Fibroblast of skin of right quadriceps (primary cell): ENCODE data around the gene ARHGAP6.
A peak's percentile ranks its signal among the peaks of the same experiment; 100 is the strongest.

Source experiments
- DNase-seq: peaks from one replicate; pipeline ENCODE4 v3.0.0-alpha.2; 2013

The ARHGAP6 gene

GRCh38 chrX:11458170-11458569 lies 207.6 kb downstream of the ARHGAP6 start:
- peak; percentile 22 for DNase-seq

- no peak for DNase-seq
Measured at GRCh38 chrX:11451151-11451550, 214.6 kb downstream of the ARHGAP6 start.

GRCh38 chrX:11450354-11450753 lies 215.4 kb downstream of the ARHGAP6 start:
- no peak for DNase-seq

- no peak for DNase-seq
Measured at GRCh38 chrX:11449613-11450012, 216.1 kb downstream of the ARHGAP6 start.

- peak; percentile 36 for DNase-seq
Measured at GRCh38 chrX:11447418-11447817, 218.3 kb downstream of the ARHGAP6 start.

GRCh38 chrX:11446949-11447348 lies 218.8 kb downstream of the ARHGAP6 start:
- peak; percentile 48 for DNase-seq

GRCh38 chrX:11446336-11446735 lies 219.4 kb downstream of the ARHGAP6 start:
- DNase-seq, result peak; percentile 65

- DNase-seq, result no peak
Measured at GRCh38 chrX:11445540-11445939, 220.2 kb downstream of the ARHGAP6 start.

- DNase-seq, result no peak
Measured at GRCh38 chrX:11444052-11444451, 221.7 kb downstream of the ARHGAP6 start.

GRCh38 chrX:11439846-11440245 lies 225.9 kb downstream of the ARHGAP6 start:
- DNase-seq, result peak; percentile 20

- DNase-seq, result peak; percentile 52
Measured at GRCh38 chrX:11438767-11439166, 227.0 kb downstream of the ARHGAP6 start.

GRCh38 chrX:11438380-11438723 lies 227.4 kb downstream of the ARHGAP6 start:
- DNase-seq, result no peak

GRCh38 chrX:11437642-11438379 lies 227.9 kb downstream of the ARHGAP6 start:
- peak; percentile 83 for DNase-seq

GRCh38 chrX:11435568-11435967 lies 230.2 kb downstream of the ARHGAP6 start:
- peak; percentile 87 for DNase-seq

- DNase-seq, result peak; percentile 29
Measured at GRCh38 chrX:11434607-11435006, 231.1 kb downstream of the ARHGAP6 start.

- DNase-seq, result no peak
Measured at GRCh38 chrX:11431786-11432185, 233.9 kb downstream of the ARHGAP6 start.

- peak; percentile 20 for DNase-seq
Measured at GRCh38 chrX:11430271-11430670, 235.4 kb downstream of the ARHGAP6 start.

GRCh38 chrX:11429538-11430085 lies 236.1 kb downstream of the ARHGAP6 start:
- no peak for DNase-seq

- DNase-seq, result no peak
Measured at GRCh38 chrX:11427453-11428071, 238.2 kb downstream of the ARHGAP6 start.

GRCh38 chrX:11426712-11427452 lies 238.8 kb downstream of the ARHGAP6 start:
- no peak for DNase-seq

GRCh38 chrX:11424903-11425674 lies 240.6 kb downstream of the ARHGAP6 start:
- DNase-seq, result no peak

- no peak for DNase-seq
Measured at GRCh38 chrX:11423949-11424348, 241.8 kb downstream of the ARHGAP6 start.

- DNase-seq, result peak; percentile 49
Measured at GRCh38 chrX:11423362-11423818, 242.3 kb downstream of the ARHGAP6 start.
